Caco-2 (cell line): ENCODE data around the gene LRRC26. TPM values are rescaled to one million over a fixed set of nuclear protein-coding genes. Genes with fewer than 3 reads are reported as not detected.

Experiments used
- BruUV-seq: library from RNA; stranded (reverse); fragments of 400-500 nt; replicated peaks from 2 replicates; lab custom pipeline; 2021; lab: Mats Ljungman, UMichigan
- CTCF ChIA-PET: fragments of 300-600 bp; sonication (Branson Sonifier 250); formaldehyde crosslinking; loops from one replicate; lab custom pipeline; 2022; ENCODE audit warnings: antibody characterized with exemption; lab: Charles Lee
- POLR2A ChIA-PET: fragments of 300-600 bp; sonication (Branson Sonifier 250); formaldehyde crosslinking; loops from one replicate; lab custom pipeline; 2022; ENCODE audit warnings: antibody characterized with exemption; lab: Charles Lee
- DNase-seq, 2 experiments: peaks; one replicate each; pipeline versions ENCODE4 v3.0.0 to v3.0.0-alpha.2; 2020 to 2022
- H3K27me3 ChIP-seq: replicated peaks from 2 replicates; pipeline ENCODE4 v1.6.0; 2011; ENCODE audit warnings: low read length; ENCODE audit not compliant: control insufficient read depth, insufficient read depth
- H3K36me3 ChIP-seq: 2 replicates; pipeline ENCODE4 v1.5.1; 2011; ENCODE audit warnings: low read length; ENCODE audit not compliant: control insufficient read depth, insufficient read depth
- H3K4me1 ChIP-seq: fragments of 250-450 bp; sonication (Bioruptor Pico); 2 replicates; pipeline ENCODE4 v1.5.1; 2020; ENCODE audit warnings: mild to moderate bottlenecking
- H3K4me3 ChIP-seq: 2 replicates; pipeline ENCODE4 v1.5.1; 2011; ENCODE audit warnings: low read depth, mild to moderate bottlenecking, control low read depth, low read length
- H3K9me3 ChIP-seq: fragments of 250-450 bp; sonication (Bioruptor Pico); 2 replicates; pipeline ENCODE4 v1.5.1; 2020; ENCODE audit warnings: mild to moderate bottlenecking, moderate library complexity
- H3K27ac Mint-ChIP-seq: one replicate; pipeline ENCODE4 v1.8.0; 2022; ENCODE audit warnings: mixed read lengths; ENCODE audit not compliant: unreplicated experiment
- H3K27me3 Mint-ChIP-seq: one replicate; pipeline ENCODE4 v1.8.0; 2022; ENCODE audit warnings: mixed read lengths; ENCODE audit not compliant: insufficient read depth, unreplicated experiment
- H3K36me3 Mint-ChIP-seq: one replicate; pipeline ENCODE4 v1.8.0; 2022; ENCODE audit warnings: mild to moderate bottlenecking, mixed read lengths; ENCODE audit not compliant: insufficient read depth, unreplicated experiment
- H3K4me1 Mint-ChIP-seq: one replicate; pipeline ENCODE4 v1.8.0; 2022; ENCODE audit warnings: low read depth, mixed read lengths; ENCODE audit not compliant: unreplicated experiment
- H3K4me3 Mint-ChIP-seq: one replicate; pipeline ENCODE4 v1.8.0; 2022; ENCODE audit warnings: mild to moderate bottlenecking, moderate library complexity, mixed read lengths; ENCODE audit not compliant: unreplicated experiment
- H3K9me3 Mint-ChIP-seq: one replicate; pipeline ENCODE4 v1.8.0; 2022; ENCODE audit warnings: mixed read lengths; ENCODE audit not compliant: unreplicated experiment
- intact Hi-C: fragments of 100-400 bp; cut with micrococcal nuclease; formaldehyde crosslinking; loops from one replicate; pipeline ENCODE4 v1.10.0; 2022; ENCODE audit not compliant: unreplicated experiment
- total RNA-seq: library from RNA; stranded (reverse); gene quantifications from 2 replicates; pipeline ENCODE4 v1.2.3, GENCODE V29; 2022
- TF ChIP-seq, protein P1 (sequence below), 2 experiments: fragments of 200-600 bp in 1 of 2; IDR thresholded peaks; 1 replicate in 1 of 2; 2 replicates in 1 of 2; pipeline versions ENCODE4 v1.5.1 to v1.8.0; 2011 to 2022; ENCODE audit warnings: antibody characterized with exemption in 1 of 2, control low read depth in 1 of 2, inconsistent platforms in 1 of 2, low read depth in 1 of 2, low read length in 1 of 2, mild to moderate bottlenecking in 1 of 2, moderate library complexity in 1 of 2; ENCODE audit not compliant: insufficient read depth in 1 of 2, severe bottlenecking in 1 of 2, unreplicated experiment in 1 of 2

The LRRC26 gene
- total RNA-seq, 1 experiment from 2014 or later = 2.9 TPM

DNA sequence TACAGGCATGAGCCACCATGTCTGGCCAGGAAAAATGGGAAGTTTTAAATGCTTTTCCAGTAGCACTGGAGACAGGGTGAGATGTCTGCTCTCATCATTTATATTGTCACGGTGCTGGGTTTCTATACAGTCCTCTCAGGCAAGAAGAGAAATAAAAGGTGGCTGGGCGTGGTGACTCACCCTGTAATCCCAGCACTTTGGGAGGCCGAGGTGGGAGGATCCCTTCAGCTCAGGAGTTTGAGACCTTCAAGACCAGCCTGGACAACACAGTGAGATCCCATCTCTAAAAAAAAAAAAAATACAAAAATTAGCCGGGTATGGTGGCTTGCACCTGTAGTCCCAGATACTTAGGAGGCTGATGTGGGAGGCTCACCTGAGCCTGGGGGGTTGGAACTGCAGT, 35.7 kb downstream of the LRRC26 start:
- Histone ChIP-seq H3K36me3 (no peaks in the 10 kb centered on the region), H3K27me3 (no peaks in the 10 kb centered on the region), H3K4me1 (peaks cover 10% of the 10 kb centered on the region; the same call in 1 of the 2 replicates), H3K9me3 (no peaks in the 10 kb centered on the region), H3K4me3 (no peak overlapping the region)
- Mint-ChIP-seq H3K36me3 (peaks cover 6% of the 10 kb centered on the region), H3K27ac (no peak overlapping the region), H3K4me3 (no peak overlapping the region), H3K4me1 (no peaks in the 10 kb centered on the region), H3K9me3 (no peaks in the 10 kb centered on the region), H3K27me3 (peaks cover 4% of the 10 kb centered on the region)
- no peak for DNase-seq
- POLR2A ChIA-PET = interaction anchor here (0.7 kb wide), 1 partner anchor 27 kb away, joined by 3 read pairs; no protein-coding TSS in a partner anchor
- CTCF ChIA-PET = no interaction called here
- intact Hi-C loops = no loop called here
- TF ChIP-seq, protein P1, sequence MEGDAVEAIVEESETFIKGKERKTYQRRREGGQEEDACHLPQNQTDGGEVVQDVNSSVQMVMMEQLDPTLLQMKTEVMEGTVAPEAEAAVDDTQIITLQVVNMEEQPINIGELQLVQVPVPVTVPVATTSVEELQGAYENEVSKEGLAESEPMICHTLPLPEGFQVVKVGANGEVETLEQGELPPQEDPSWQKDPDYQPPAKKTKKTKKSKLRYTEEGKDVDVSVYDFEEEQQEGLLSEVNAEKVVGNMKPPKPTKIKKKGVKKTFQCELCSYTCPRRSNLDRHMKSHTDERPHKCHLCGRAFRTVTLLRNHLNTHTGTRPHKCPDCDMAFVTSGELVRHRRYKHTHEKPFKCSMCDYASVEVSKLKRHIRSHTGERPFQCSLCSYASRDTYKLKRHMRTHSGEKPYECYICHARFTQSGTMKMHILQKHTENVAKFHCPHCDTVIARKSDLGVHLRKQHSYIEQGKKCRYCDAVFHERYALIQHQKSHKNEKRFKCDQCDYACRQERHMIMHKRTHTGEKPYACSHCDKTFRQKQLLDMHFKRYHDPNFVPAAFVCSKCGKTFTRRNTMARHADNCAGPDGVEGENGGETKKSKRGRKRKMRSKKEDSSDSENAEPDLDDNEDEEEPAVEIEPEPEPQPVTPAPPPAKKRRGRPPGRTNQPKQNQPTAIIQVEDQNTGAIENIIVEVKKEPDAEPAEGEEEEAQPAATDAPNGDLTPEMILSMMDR (IDR thresholded peaks at IDR 0.05; ENCODE audit: insufficient read depth in 1 of 2, low read depth in 1 of 2, low read length in 1 of 2, severe bottlenecking in 1 of 2, unreplicated experiment in 1 of 2) = no peak
- no TSS peak for BruUV-seq

DNA sequence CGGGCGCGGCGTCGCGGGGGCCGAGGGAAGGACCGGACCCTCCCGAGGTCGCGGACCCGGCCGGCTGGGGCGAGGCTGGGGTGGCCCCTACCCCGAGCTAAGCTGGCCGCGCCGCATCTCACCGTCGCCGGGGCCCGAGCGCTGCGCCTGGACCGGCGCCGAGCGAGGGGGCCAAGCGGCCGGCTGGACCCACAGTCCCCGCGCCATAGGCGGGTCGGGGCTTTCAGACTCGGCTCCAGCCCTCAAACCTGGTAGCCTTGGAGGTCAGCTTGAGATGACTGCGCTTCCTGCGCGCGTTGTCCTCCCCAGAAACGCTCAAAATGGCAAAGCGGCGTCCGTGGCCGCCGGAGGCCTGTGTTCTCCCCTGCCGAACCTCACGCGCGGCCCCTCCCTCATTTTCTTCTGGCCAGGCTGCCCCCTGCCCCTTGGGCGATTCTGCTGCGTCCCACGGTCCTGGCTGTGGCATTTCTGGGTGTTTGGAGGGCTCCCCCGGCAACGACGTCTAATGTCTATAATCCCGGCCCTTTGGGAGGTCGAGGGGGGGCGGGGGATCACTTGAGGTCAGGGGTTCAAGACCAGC, 39.6 kb downstream of the LRRC26 start:
- no peaks in the 10 kb centered on the region for H3K9me3 Mint-ChIP-seq
- TF ChIP-seq, protein P1 (IDR thresholded peaks at IDR 0.05; ENCODE audit: insufficient read depth in 1 of 2, low read depth in 1 of 2, low read length in 1 of 2, severe bottlenecking in 1 of 2, unreplicated experiment in 1 of 2) = no peak
- Histone ChIP-seq H3K36me3 (no peaks in the 10 kb centered on the region), H3K4me3 (peak overlapping the region; percentile 87), H3K27me3 (no peaks in the 10 kb centered on the region), H3K4me1 (0 out of 2 replicates have a peak, but pooled peaks cover 9% of the 10 kb centered on the region), H3K9me3 (no peaks in the 10 kb centered on the region)
- CTCF ChIA-PET = interaction anchor here (0.8 to 1.5 kb wide), 3 partner anchors 46 to 106 kb away, joined by 4 to 7 read pairs (median 5); partner anchors contain the start of gene TPRN
- no TSS peak for BruUV-seq
- intact Hi-C loops = no loop called here
- peak overlapping the region; percentile 66 for H3K4me3 Mint-ChIP-seq
- H3K4me1 Mint-ChIP-seq = peaks cover 21% of the 10 kb centered on the region
- DNase-seq = no peak
- no peaks in the 10 kb centered on the region for H3K27me3 Mint-ChIP-seq
- POLR2A ChIA-PET = interaction anchor here (0.6 to 1.1 kb wide), 5 partner anchors 41 to 1079 kb away, joined by 3 to 10 read pairs (median 7); partner anchors contain the start of genes SSNA1, TMEM210 and TUBB4B
- peaks cover 10% of the 10 kb centered on the region for H3K36me3 Mint-ChIP-seq
- H3K27ac Mint-ChIP-seq = peak overlapping the region; percentile 53

DNA sequence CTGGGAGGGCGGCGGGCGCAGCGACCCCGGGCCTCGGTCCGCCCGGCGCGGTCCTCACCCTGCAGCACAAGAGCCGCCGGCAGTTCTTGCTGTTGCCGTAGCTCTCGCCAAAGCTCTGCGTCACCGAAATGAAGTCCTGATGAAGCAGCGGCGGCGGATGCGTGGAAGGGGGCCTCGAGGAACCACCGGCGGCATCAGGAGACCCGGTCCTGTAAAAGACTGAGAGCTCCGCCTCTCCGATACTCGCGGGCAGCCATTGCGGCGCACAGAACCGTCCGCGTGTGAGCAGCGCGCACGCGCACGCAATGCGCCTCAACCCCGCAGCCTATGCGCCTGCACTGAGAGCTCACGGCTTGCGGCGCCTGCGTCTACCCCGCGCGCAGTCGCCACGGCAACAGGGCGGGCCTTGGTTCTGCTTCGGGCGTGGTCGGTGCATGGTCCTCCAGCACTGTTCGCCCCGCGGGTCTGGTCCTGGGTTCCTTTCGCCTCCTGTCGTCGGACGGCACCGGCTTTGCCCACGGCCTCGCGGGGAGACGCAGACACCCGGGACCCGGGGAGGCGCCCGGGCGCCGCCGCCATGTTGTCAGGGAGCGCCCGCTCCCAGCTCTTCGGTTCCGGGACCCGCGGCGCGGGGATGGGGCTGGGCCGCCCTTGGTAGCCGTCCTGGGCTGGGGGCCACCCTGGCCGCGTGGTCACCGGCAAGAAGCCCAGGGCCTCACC, 40.2 kb downstream of the LRRC26 start:
- no peaks in the 10 kb centered on the region for H3K27me3 Mint-ChIP-seq
- Histone ChIP-seq H3K36me3 (no peaks in the 10 kb centered on the region), H3K9me3 (no peaks in the 10 kb centered on the region), H3K27me3 (no peaks in the 10 kb centered on the region), H3K4me1 (0 out of 2 replicates have a peak, but pooled peaks cover 9% of the 10 kb centered on the region), H3K4me3 (peak overlapping the region; percentile 87)
- TF ChIP-seq, protein P1 (IDR thresholded peaks at IDR 0.05; ENCODE audit: insufficient read depth in 1 of 2, low read depth in 1 of 2, low read length in 1 of 2, severe bottlenecking in 1 of 2, unreplicated experiment in 1 of 2) = no peak
- DNase-seq = peak; percentile 88 to 90
- peak overlapping the region; percentile 89 for H3K27ac Mint-ChIP-seq
- ChIA-PET POLR2A (interaction anchor here (0.6 to 1.1 kb wide), 7 partner anchors 21 to 1078 kb away, joined by 3 to 10 read pairs (median 7); partner anchors contain the start of genes SSNA1, TMEM210 and TUBB4B), CTCF (interaction anchor here (0.8 to 1.5 kb wide), 6 partner anchors 33 to 107 kb away, joined by 4 to 8 read pairs (median 5); partner anchors contain the start of genes NPDC1 and TPRN)
- H3K9me3 Mint-ChIP-seq = no peaks in the 10 kb centered on the region
- peak overlapping the region; percentile 82 for H3K4me3 Mint-ChIP-seq
- H3K36me3 Mint-ChIP-seq = peaks cover 10% of the 10 kb centered on the region
- intact Hi-C loops = loop anchor here (5.0 kb wide), 1 partner anchor 38 kb away; no protein-coding TSS in a partner anchor
- BruUV-seq = no TSS peak
- peaks cover 21% of the 10 kb centered on the region for H3K4me1 Mint-ChIP-seq
